Measurements from ENCODE around the gene GALNT2. TPM values are rescaled to one million over a fixed set of nuclear protein-coding genes. Genes with fewer than 3 reads are reported as not detected.
A peak's percentile ranks its signal among the peaks of the same experiment; 100 is the strongest.

Gene GALNT2
- total and polyA plus RNA-seq, 9 of the 15 experiments (the other 6 are each of a cell fraction or from before 2014, with no cell fraction given): 1.6 to 106 (median 51.9) TPM

DNA sequence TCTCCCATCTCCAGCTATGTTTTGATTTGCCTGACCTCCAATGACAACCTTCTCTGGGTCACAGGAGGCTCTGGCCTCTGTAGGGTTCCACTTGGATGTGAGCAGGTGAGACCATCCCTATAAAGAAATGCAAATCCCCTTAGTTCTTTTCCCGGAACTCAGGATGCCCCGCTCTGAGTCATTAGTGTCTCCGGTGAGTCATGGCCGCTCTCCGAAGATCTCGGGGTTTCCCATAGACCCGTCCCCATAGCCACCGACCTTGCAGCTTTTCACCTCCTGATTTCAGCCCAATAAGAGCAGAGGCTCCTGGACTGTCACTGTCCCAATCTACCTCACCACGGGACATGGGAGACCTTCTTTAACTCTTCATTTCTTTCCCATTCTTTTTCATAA, 260.9 kb downstream of the GALNT2 start (continued):
- TF ChIP-seq ZNF699 (CRISPR knock-in tag; IDR thresholded peaks at IDR 0.05; ENCODE audit: insufficient replicate concordance) (no peak), TAF1 (IDR thresholded peaks at IDR 0.05; ENCODE audit: control insufficient read depth, extremely low read depth, insufficient read depth, low read length, severe bottlenecking) (no peak), JUN (IDR thresholded peaks at IDR 0.05; ENCODE audit: borderline replicate concordance, low read depth, low read length) (peak; percentile 61; the same call in 1 of the 2 replicates), JUN (CRISPR knock-in tag; IDR thresholded peaks at IDR 0.05; ENCODE audit: borderline replicate concordance) (no peak), JUND (IDR thresholded peaks at IDR 0.05; ENCODE audit: borderline replicate concordance, low read depth, low read length) (peak; percentile 83), JUND (tag; IDR thresholded peaks at IDR 0.05; ENCODE audit: borderline replicate concordance, low read depth, low read length) (peak; percentile 74; the same call in 1 of the 3 replicates), ERF (CRISPR knock-in tag; IDR thresholded peaks at IDR 0.05) (no peak), NR2C1 (IDR thresholded peaks at IDR 0.05) (no peak), NR2C1 (tag; IDR thresholded peaks at IDR 0.05) (no peak), MCM7 (IDR thresholded peaks at IDR 0.05) (no peak), ZNF316 (IDR thresholded peaks at IDR 0.05) (no peak), ZC3H4 (CRISPR knock-in tag; IDR thresholded peaks at IDR 0.05; ENCODE audit: borderline replicate concordance) (no peak), POLR2B (IDR thresholded peaks at IDR 0.05; ENCODE audit: low read depth, partially characterized antibody) (no peak), SMAD1 (IDR thresholded peaks at IDR 0.05; ENCODE audit: low read depth, low read length, partially characterized antibody) (no peak), ZNF584 (CRISPR knock-in tag; IDR thresholded peaks at IDR 0.05; ENCODE audit: low read depth) (no peak), PPARD (CRISPR knock-in tag; IDR thresholded peaks at IDR 0.05) (no peak), NR3C1 (CRISPR knock-in tag; IDR thresholded peaks at IDR 0.05) (no peak), ZKSCAN3 (CRISPR knock-in tag; IDR thresholded peaks at IDR 0.05) (no peak), EGR1 (conservative IDR thresholded peaks at IDR 0.05) (0 out of 2 replicates have a peak, but pooled peaks have one; percentile 1), KLF6 (CRISPR knock-in tag; IDR thresholded peaks at IDR 0.05; ENCODE audit: borderline replicate concordance) (no peak), MCM5 (IDR thresholded peaks at IDR 0.05; ENCODE audit: low read depth) (no peak), MEF2D (tag; conservative IDR thresholded peaks at IDR 0.05; ENCODE audit: low read depth) (no peak), DMBX1 (CRISPR knock-in tag; IDR thresholded peaks at IDR 0.05; ENCODE audit: borderline replicate concordance) (no peak), WHSC1 (IDR thresholded peaks at IDR 0.05; ENCODE audit: low read length) (no peak)
- TF ChIP-seq, protein P1, sequence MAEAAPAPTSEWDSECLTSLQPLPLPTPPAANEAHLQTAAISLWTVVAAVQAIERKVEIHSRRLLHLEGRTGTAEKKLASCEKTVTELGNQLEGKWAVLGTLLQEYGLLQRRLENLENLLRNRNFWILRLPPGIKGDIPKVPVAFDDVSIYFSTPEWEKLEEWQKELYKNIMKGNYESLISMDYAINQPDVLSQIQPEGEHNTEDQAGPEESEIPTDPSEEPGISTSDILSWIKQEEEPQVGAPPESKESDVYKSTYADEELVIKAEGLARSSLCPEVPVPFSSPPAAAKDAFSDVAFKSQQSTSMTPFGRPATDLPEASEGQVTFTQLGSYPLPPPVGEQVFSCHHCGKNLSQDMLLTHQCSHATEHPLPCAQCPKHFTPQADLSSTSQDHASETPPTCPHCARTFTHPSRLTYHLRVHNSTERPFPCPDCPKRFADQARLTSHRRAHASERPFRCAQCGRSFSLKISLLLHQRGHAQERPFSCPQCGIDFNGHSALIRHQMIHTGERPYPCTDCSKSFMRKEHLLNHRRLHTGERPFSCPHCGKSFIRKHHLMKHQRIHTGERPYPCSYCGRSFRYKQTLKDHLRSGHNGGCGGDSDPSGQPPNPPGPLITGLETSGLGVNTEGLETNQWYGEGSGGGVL (CRISPR knock-in tag; IDR thresholded peaks at IDR 0.05): no peak
- TF ChIP-seq, protein P2, sequence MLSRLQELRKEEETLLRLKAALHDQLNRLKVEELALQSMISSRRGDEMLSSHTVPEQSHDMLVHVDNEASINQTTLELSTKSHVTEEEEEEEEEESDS (CRISPR knock-in tag; IDR thresholded peaks at IDR 0.05): no peak
- TF ChIP-seq, protein P3, sequence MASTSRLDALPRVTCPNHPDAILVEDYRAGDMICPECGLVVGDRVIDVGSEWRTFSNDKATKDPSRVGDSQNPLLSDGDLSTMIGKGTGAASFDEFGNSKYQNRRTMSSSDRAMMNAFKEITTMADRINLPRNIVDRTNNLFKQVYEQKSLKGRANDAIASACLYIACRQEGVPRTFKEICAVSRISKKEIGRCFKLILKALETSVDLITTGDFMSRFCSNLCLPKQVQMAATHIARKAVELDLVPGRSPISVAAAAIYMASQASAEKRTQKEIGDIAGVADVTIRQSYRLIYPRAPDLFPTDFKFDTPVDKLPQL (IDR thresholded peaks at IDR 0.05; ENCODE audit: extremely low read depth, insufficient read length): no peak
- TF ChIP-seq, protein P4, sequence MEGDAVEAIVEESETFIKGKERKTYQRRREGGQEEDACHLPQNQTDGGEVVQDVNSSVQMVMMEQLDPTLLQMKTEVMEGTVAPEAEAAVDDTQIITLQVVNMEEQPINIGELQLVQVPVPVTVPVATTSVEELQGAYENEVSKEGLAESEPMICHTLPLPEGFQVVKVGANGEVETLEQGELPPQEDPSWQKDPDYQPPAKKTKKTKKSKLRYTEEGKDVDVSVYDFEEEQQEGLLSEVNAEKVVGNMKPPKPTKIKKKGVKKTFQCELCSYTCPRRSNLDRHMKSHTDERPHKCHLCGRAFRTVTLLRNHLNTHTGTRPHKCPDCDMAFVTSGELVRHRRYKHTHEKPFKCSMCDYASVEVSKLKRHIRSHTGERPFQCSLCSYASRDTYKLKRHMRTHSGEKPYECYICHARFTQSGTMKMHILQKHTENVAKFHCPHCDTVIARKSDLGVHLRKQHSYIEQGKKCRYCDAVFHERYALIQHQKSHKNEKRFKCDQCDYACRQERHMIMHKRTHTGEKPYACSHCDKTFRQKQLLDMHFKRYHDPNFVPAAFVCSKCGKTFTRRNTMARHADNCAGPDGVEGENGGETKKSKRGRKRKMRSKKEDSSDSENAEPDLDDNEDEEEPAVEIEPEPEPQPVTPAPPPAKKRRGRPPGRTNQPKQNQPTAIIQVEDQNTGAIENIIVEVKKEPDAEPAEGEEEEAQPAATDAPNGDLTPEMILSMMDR (IDR thresholded peaks at IDR 0.05 in 2 of 3, conservative IDR thresholded peaks at IDR 0.05 in 1 of 3; ENCODE audit: insufficient read depth in 2 of 3, low read depth in 1 of 3, low read length in 3 of 3): no peak

Measured in K562 (cell line).